ENCODE results near the gene TBCA.

GRCh38 chr5:77774981-77775789, 954 bp downstream of the TBCA start:
- TF ChIP-seq CTCF (conservative IDR thresholded peaks at IDR 0.05; ENCODE audit: low read length) (no peak), EZH2phosphoT487 (IDR thresholded peaks at IDR 0.05; ENCODE audit: borderline replicate concordance, low read depth, low read length) (no peak)
